OCI-LY3 (cell line): ENCODE measurements around the gene ACTA2.

Source experiments
- CTCF ChIP-seq: fragments of 200-600, 300-600 bp; sonication (generic); IDR thresholded peaks from 2 replicates; pipeline ENCODE4 v1.5.1; 2014; ENCODE audit warnings: antibody characterized with exemption, low read length, low read depth
- EZH2phosphoT487 ChIP-seq: fragments of 200-600 bp; shearing (Covaris generic); IDR thresholded peaks from 2 replicates; pipeline ENCODE4 v1.6.1; 2018; ENCODE audit warnings: antibody characterized with exemption, mixed run types, low read depth

- TF ChIP-seq CTCF (no peak), EZH2phosphoT487 (no peak)
Measured at GRCh38 chr10:88889559-88890337, 62.8 kb downstream of the ACTA2 start.
